Uterus (tissue), 4 donors: ENCODE results near the gene SBNO2. TPM values are rescaled to one million over a fixed set of nuclear protein-coding genes. Genes with fewer than 3 reads are reported as not detected.

Experiments
- DNase-seq, 2 donors: peaks; one replicate each; pipeline ENCODE4 v3.0.0-alpha.2; 2019 to 2020
- H3K27ac ChIP-seq, 2 donors: fragments of 200-600 bp; sonication (generic); 1 replicate in 1 of 2; 2 replicates in 1 of 2; pipeline ENCODE4 v1.5.1; 2016 to 2018
- H3K27me3 ChIP-seq, 2 donors: fragments of 200-600 bp; sonication (generic); one replicate each; pipeline ENCODE4 v1.5.1; 2018 to 2019; ENCODE audit warnings: control low read depth in 1 of 2
- H3K36me3 ChIP-seq, 2 donors: fragments of 200-600 bp; sonication (generic); one replicate each; pipeline ENCODE4 v1.5.1; 2019; ENCODE audit warnings: control low read depth in 1 of 2
- H3K4me1 ChIP-seq, 2 donors: fragments of 200-600 bp; sonication (generic); one replicate each; pipeline ENCODE4 v1.5.1; 2018 to 2019; ENCODE audit warnings: control low read depth in 1 of 2
- H3K4me3 ChIP-seq, 2 donors: fragments of 200-600 bp; sonication (generic); 1 replicate in 1 of 2; 2 replicates in 1 of 2; pipeline ENCODE4 v1.5.1; 2018 to 2019; ENCODE audit warnings: mild to moderate bottlenecking in 1 of 2
- H3K9me3 ChIP-seq, 2 donors: fragments of 200-600 bp; sonication (generic); one replicate each; pipeline ENCODE4 v1.5.1; 2019; ENCODE audit warnings: control low read depth in 1 of 2
- CTCF ChIP-seq, 4 experiments: fragments of 200-600 bp in 2 of 4; fragments of 450-650 bp in 2 of 4; sonication (generic) in 2 of 4; IDR thresholded peaks; one replicate each; pipeline ENCODE4 v1.5.1; 2016 to 2019; ENCODE audit warnings: antibody characterized with exemption in 4 of 4, mild to moderate bottlenecking in 2 of 4, moderate library complexity in 1 of 4
- POLR2A ChIP-seq, 2 donors: fragments of 450-650 bp; IDR thresholded peaks; one replicate each; pipeline ENCODE4 v1.6.1; 2016; ENCODE audit warnings: antibody characterized with exemption in 2 of 2, mild to moderate bottlenecking in 1 of 2, moderate library complexity in 1 of 2
- intact Hi-C: fragments of 100-400 bp; cut with DNase I; formaldehyde crosslinking; loops from one replicate; pipeline ENCODE4 v1.15.1; 2023; ENCODE audit warnings: low total_unique reads
- total RNA-seq, 4 donors: library from RNA; depleted of rRNA in 3 of 4; stranded (reverse); fragments of >200 nt in 3 of 4; gene quantifications; one replicate each; pipeline versions ENCODE4 v1.1.0 to v1.2.4, GENCODE V29; 2014 to 2023
- donor health status: DM: yes; HTN: yes; CAD: no.

Gene SBNO2
- total RNA-seq, 4 donors from 2014 or later = 4.4 to 107 (median 10.7) TPM

GRCh38 chr19:1169921-1170885 is 3.9 kb downstream of the SBNO2 start:
- intact Hi-C loops = no loop called here
- Histone ChIP-seq H3K36me3 (no peaks in the 10 kb centered on the region), H3K4me3 (peak overlapping the region; percentile 34 to 45), H3K4me1 (peaks cover 0 to 22% of the 10 kb centered on the region in 2 donors), H3K27ac (peak overlapping the region; percentile 88 to 89), H3K27me3 (no peaks in the 10 kb centered on the region), H3K9me3 (no peaks in the 10 kb centered on the region)
- no peak for TF ChIP-seq CTCF (IDR thresholded peaks at IDR 0.05)
- TF ChIP-seq POLR2A (IDR thresholded peaks at IDR 0.05) = peak; percentile 32 to 67
- peak; percentile 89 to 90 for DNase-seq

- peak overlapping the region; percentile 34 to 45 for H3K4me3 ChIP-seq
- no peak for DNase-seq
- H3K9me3 ChIP-seq = no peaks in the 10 kb centered on the region
- intact Hi-C loops = no loop called here
- no peaks in the 10 kb centered on the region for H3K27me3 ChIP-seq
- peak overlapping the region; percentile 88 to 89 for H3K27ac ChIP-seq
- TF ChIP-seq CTCF (IDR thresholded peaks at IDR 0.05) (no peak), POLR2A (IDR thresholded peaks at IDR 0.05) (no peak)
- no peaks in the 10 kb centered on the region for H3K36me3 ChIP-seq
- peaks cover 0 to 26% of the 10 kb centered on the region in 2 donors for H3K4me1 ChIP-seq
Measured at GRCh38 chr19:1169411-1169791, 4.7 kb downstream of the SBNO2 start.

GRCh38 chr19:1168572-1169410 is 5.3 kb downstream of the SBNO2 start:
- Histone ChIP-seq H3K27me3 (no peaks in the 10 kb centered on the region), H3K4me1 (peaks cover 0 to 26% of the 10 kb centered on the region in 2 donors), H3K4me3 (peak overlapping the region; percentile 34 to 45), H3K36me3 (no peaks in the 10 kb centered on the region), H3K27ac (peak overlapping the region; percentile 88 to 89), H3K9me3 (no peaks in the 10 kb centered on the region)
- peak; percentile 64 to 72 for DNase-seq
- TF ChIP-seq POLR2A (IDR thresholded peaks at IDR 0.05) = peak in 1 of 2 donors; percentile 30
- TF ChIP-seq CTCF (IDR thresholded peaks at IDR 0.05) = no peak
- intact Hi-C loops = no loop called here

- intact Hi-C loops = no loop called here
- Histone ChIP-seq H3K36me3 (no peaks in the 10 kb centered on the region), H3K4me1 (peaks cover 0 to 26% of the 10 kb centered on the region in 2 donors), H3K27ac (peak overlapping the region; percentile 88 to 89), H3K4me3 (peak overlapping the region; percentile 34 to 45), H3K27me3 (no peaks in the 10 kb centered on the region), H3K9me3 (no peaks in the 10 kb centered on the region)
- no peak for TF ChIP-seq CTCF (IDR thresholded peaks at IDR 0.05)
- TF ChIP-seq POLR2A (IDR thresholded peaks at IDR 0.05) = no peak
- DNase-seq = no peak
Measured at GRCh38 chr19:1167687-1168571, 6.1 kb downstream of the SBNO2 start.
